NCI-H1105 treated with DMSO at 0.1 percent for 48 hours (cell line): ENCODE results near the gene DYRK1A.

Experiments
- DNase-seq: peaks from one replicate; lab custom pipeline; 2025; lab: John Stamatoyannopoulos, UW

The DYRK1A gene

DNA sequence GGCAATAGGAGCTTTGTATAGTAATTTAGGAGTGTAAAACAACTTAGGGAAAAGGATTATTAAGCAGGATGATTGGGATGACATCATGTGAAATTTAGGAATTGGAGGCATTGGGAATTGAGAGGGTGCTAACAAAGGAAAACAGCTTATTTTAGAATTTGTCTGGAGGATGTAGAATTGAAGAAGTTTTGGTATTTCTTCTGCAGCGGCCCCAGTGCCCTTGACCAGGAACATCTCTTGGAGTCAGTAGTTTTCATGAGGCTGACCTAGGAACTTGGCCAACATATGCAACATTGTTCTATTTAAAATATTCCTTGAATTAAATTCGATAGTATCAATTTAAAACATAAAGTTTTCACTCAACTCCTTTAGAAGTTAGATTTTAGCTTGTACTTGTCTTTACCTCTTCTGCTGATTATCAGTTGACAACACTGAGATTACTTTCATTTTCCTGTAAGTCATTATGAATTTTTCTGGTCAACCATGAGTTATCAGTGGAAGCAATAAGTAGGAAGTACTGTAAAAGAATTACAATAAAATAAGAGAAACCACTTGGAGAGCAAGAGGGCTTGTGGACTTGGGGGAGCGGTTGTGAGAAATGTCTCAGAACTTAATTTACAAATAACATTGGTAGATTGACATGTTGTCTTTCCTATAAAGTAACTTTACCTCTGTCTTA lies 52.8 kb downstream of the DYRK1A start:
- no peak for DNase-seq

DNA sequence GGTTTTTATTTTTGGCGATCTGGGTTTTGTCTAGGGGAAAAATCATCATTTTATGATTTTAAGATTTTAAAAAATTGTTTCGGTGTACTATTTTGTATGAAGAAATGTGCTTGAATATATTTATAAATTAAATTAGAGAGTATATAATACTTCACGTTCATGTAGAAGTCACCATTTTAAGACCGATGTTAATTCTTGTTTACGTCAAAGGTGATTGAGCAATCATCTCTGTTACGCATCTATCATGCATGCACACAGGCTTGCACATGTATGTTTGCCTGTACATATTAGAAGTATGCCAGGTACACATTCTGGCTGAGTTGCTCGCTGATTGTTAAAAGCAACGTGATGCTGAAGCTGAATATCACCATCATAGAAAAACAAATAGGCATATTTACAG lies 54.7 kb downstream of the DYRK1A start:
- DNase-seq = no peak

DNA sequence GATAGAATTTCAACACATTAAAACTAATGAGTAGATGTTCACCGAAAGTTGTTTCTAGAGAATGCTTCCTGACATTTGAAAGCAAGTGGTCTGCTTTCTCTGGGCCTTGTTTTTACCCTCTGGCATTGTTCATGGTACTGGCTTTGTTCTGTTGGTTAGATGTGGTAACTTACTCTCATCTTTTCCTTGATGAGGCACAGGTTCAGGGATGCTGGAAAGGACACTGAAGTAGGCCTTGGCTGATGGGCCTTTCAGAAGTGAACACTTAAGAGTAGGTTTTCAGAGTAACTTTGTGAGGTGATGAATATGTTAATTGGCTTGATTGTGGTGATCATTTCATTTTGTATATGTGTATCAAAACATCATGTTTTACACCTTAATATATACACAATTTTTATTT lies 55.8 kb downstream of the DYRK1A start:
- DNase-seq = no peak

- no peak for DNase-seq
Observed at GRCh38 chr21:37423103-37423502, 56.5 kb downstream of the DYRK1A start.

GRCh38 chr21:37424396-37424795 lies 57.8 kb downstream of the DYRK1A start:
- DNase-seq = no peak

DNA sequence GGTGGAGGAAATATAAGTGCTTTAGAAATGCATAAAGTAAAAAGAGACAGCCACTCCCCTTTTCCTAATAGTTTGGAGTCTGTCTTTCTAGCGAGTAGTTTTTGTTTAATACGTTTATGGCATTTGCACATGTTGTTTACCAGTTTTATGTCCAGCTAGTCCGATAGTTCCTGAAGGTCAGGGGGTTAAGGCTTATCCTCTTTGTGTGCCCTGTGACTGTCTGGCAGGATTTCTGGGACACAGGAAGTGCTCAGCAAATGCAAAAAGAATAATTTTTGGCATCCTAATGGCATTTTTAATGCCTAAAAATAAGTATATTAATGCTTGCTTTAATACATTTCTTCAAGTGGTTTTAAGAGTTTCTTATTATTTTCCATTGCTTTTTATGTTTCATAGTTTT lies 58.4 kb downstream of the DYRK1A start:
- DNase-seq = no peak

GRCh38 chr21:37425684-37426083 lies 59.1 kb downstream of the DYRK1A start:
- no peak for DNase-seq

DNA sequence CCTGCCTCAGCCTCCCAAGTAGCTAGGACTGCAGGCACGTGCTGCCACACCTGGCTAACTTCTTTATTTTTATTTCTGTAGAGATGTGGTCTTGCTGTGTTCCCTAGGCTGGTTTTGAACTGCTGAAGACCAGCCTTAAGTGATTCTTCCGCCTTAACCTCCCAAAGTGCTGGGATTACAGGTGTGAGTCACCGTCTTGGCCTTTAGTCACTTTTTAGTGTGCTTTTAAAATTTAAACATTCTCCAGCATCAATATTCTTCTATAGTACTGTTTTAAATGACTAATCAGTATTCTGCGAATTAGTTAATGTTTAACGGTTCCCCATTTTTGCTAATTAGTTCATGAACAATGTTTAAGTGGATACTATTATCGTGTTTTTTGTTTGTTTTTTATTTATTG lies 60.6 kb downstream of the DYRK1A start:
- DNase-seq = no peak

- no peak for DNase-seq
Observed at GRCh38 chr21:37429356-37429755, 62.8 kb downstream of the DYRK1A start.

- DNase-seq = no peak
Observed at GRCh38 chr21:37430184-37430821, 63.7 kb downstream of the DYRK1A start.

- no peak for DNase-seq
Observed at GRCh38 chr21:37431243-37431642, 64.7 kb downstream of the DYRK1A start.

- DNase-seq = no peak
Observed at GRCh38 chr21:37432710-37433455, 66.3 kb downstream of the DYRK1A start.

- DNase-seq = no peak
Observed at GRCh38 chr21:37433456-37433840, 66.9 kb downstream of the DYRK1A start.

DNA sequence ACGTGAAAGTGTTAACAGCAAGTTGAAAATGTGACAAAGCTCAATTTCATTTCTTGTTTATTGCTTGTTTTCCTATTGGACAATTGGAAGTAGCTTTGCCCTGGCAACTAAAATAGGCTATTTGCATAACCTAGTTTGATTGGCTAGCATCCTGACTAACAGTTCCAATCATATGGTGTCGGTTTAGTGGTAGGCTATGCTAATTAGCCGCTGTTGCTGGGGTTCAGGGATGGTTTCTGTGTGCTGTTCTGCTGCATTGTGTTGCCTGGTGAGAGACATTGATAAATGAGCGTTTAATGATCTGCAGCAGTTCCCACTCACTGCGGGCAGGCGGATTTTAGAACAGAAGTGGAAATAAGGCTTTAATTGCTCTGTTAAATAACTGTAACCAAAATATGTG lies 68.5 kb downstream of the DYRK1A start:
- peak; percentile 37 for DNase-seq

DNA sequence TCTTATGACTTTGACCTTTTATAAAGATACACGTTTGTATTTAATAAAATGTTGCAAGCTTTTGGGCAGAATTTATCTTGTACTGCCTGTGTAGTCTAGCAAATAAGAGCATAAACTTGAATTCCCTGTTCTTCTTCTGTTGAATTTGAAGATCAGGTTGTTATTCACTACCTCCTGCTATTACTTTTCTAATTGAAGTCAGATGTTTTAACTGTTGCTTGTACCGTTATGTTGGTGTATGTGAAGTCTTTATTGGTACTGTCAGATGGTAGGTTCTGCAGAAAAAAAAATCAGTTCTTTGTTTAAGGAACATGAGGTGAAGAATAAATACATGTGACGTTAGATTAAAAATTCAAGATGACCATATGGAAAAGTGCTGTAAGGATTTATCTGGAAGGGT lies 69.1 kb downstream of the DYRK1A start:
- DNase-seq = no peak

DNA sequence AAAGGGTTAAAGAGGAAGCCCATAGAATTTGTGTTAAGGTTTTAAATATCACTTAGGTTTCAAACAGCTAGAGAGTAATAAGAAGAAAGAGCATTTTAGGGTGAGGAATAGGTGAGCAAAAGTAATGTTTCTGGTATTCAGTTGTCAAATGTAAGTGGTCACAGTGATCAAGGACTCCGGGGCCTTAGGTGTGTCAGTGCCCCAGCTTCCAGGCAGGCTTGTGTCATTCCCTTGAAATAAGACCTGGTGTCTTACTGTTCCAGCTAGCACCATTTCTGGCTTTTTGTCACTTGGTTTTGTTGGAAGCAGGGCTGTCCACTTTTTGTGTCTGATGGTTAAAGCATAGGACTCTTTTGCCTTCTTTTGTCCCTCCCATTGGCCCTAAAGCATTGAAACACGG lies 69.6 kb downstream of the DYRK1A start:
- DNase-seq = no peak

DNA sequence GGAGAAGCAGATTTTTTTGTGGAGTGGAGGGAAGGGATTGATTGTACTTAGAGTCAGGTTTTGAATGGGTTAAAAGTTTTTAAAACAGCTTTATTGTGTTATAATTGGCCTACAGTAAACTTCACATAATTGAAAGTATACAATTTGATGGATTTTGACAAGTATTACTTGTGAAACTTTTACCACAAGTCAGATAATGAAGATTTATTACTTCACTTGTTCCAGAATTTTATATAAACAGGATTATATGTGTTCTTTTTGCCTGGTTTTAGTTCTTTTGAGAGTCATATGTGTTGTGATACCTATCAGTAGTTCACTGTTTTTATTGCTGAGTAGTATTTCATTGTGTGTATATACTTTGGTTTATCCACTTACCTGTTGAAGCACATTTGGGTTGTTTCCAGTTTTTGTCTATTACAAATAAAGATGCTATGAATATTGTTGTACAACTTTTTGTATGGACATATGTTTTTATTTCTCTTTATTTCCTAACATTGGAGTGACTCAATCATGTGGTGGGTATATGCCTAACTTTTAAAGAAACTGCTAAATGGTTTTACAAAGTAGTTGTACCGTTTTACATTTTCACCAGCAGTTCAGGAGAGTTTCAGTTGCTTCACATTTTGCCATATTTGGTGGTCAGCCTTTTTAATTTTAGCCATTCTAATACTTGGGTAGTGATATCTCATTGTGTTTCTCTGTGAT lies 71.0 kb downstream of the DYRK1A start:
- DNase-seq = no peak

DNA sequence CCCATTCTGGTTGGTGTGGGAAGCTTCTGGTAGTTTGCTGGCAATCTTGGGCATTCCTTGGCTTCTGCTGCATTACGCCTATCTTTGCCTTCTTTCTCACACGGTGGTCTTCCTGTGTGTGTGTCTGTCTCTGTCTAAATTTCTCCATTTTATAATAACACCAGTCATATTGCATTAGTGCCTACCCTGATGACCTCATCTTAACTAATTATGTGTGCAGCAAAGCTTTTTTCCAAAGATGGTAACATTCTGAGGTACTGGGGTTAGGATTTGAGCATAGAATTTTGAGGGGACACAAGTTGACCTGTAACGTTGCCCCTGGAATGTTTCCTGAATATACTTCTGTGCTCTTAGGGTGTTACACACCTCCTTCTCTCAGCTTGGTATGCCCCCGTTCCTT lies 77.1 kb downstream of the DYRK1A start:
- no peak for DNase-seq

- DNase-seq = no peak
Observed at GRCh38 chr21:37445228-37445627, 78.7 kb downstream of the DYRK1A start.

GRCh38 chr21:37446552-37446951 lies 80.0 kb downstream of the DYRK1A start:
- DNase-seq = no peak

- DNase-seq = no peak
Observed at GRCh38 chr21:37447288-37447936, 80.8 kb downstream of the DYRK1A start.

DNA sequence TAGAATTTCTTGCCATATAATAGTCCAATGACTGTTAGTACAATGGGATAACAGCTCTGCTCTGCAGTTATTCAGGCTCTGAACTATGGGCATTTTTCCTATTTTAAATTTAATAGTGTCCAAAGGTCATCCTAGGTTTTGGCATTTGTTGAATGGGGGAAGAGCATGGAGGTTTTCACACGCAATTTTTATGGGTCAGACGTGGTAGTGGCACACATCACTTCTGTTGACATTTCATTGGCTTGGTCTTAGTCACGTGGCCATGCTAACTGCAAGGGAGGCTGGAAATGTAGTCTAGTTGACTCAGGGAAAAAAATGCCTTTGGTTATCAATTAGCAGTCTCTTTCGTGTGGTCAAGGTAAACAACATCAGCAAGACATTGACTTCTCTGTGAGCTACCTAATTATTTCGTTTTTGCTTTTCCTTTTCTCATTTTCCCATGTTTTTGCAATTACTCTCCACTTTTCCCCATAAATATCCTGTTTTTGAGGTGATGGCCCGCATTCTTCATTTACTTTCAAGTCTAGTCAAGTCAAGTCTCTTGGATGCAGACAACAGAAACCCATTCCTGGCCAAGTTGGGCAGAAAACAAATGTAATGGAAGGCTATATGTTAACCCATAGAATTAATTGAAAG lies 82.8 kb downstream of the DYRK1A start:
- no peak for DNase-seq
